Placental epithelial cell (primary cell): ENCODE measurements around the gene EPM2AIP1. TPM values are rescaled to one million over a fixed set of nuclear protein-coding genes. Genes with fewer than 3 reads are reported as not detected.

Experiments
- small RNA-seq: library from RNA; depleted of rRNA; stranded (forward); fragments of <200 nt; gene quantifications from one replicate; pipeline ENCODE3, GENCODE V24; 2012
- total RNA-seq: library from RNA; depleted of rRNA; stranded (reverse); fragments of >200 nt; gene quantifications from 2 replicates; pipeline ENCODE4 v1.2.3, GENCODE V29; 2012

EPM2AIP1 gene
- 17.5 and 18.5 TPM in 2 replicates for total RNA-seq

GRCh38 chr3:36992806-36993325 lies at the start of gene EPM2AIP1:
Gene EPM2AIP1, minus strand, starts transcription at chr3:36993131. Its CDS starts 54 bp downstream, at chr3:36993077.

GRCh38 chr3:36993326-36994283 lies 674 bp upstream of the EPM2AIP1 start, which contains the start of gene MLH1:
Gene MLH1, plus strand, starts transcription at chr3:36993518. Its CDS starts 30 bp downstream, at chr3:36993548.

GRCh38 chr3:36944641-36945270 lies 48.2 kb downstream of the EPM2AIP1 start, which contains the start of gene TRANK1:
Gene TRANK1, minus strand, starts transcription at chr3:36945054. Its CDS starts 245 bp downstream, at chr3:36944809.

Small RNA genes lying within 50 kb of the gene (small RNA-seq; reads per million reads assigned to genes)
- 0.09 reads per million for gene RNU6ATAC4P

Other genes with a start within 250 kb of the EPM2AIP1 start
- gene DCLK3, start 228.6 kb downstream of the EPM2AIP1 start, total RNA-seq: not detected in 2 replicates
- 1.4 and 3.1 TPM in 2 replicates for gene TRANK1, start 48.1 kb downstream of the EPM2AIP1 start, total RNA-seq
- 43.5 and 64.8 TPM in 2 replicates for gene MLH1, start 387 bp upstream of the EPM2AIP1 start, total RNA-seq
- gene LRRFIP2, start 181.5 kb upstream of the EPM2AIP1 start, total RNA-seq: 24.9 and 26.7 TPM in 2 replicates